ENCODE data around the gene PBRM1.

GRCh38 chr3:52625041-52625440 is 60.7 kb downstream of the PBRM1 start:
- no peak for TF ChIP-seq POLR2A (IDR thresholded peaks at IDR 0.05)
- TF ChIP-seq CTCF (IDR thresholded peaks at IDR 0.05): no peak

Measured in heart left ventricle (tissue), 13 donors.